Uterus (tissue), 2 donors: Measurements from ENCODE around the gene NOX4.

ENCODE experiments used
- CTCF ChIP-seq, 4 experiments: fragments of 200-600 bp in 2 of 4; fragments of 450-650 bp in 2 of 4; sonication (generic) in 2 of 4; IDR thresholded peaks; one replicate each; pipeline ENCODE4 v1.5.1; 2016 to 2019; ENCODE audit warnings: antibody characterized with exemption in 4 of 4, mild to moderate bottlenecking in 2 of 4, moderate library complexity in 1 of 4
- POLR2A ChIP-seq, 2 donors: fragments of 450-650 bp; IDR thresholded peaks; one replicate each; pipeline ENCODE4 v1.6.1; 2016; ENCODE audit warnings: antibody characterized with exemption in 2 of 2, mild to moderate bottlenecking in 1 of 2, moderate library complexity in 1 of 2

GRCh38 chr11:89536926-89537325 is 45.8 kb upstream of the NOX4 start:
- no peak for TF ChIP-seq CTCF (IDR thresholded peaks at IDR 0.05)
- TF ChIP-seq POLR2A (IDR thresholded peaks at IDR 0.05), result no peak
